ENCODE results near the gene TAF11L13.

The TAF11L13 gene

GRCh38 chr5:17679597-17680203 is 47.8 kb downstream of the TAF11L13 start:
- no peak overlapping the region for H3K27ac ChIP-seq (ENCODE audit: low read depth, low read length)
- H2AFZ ChIP-seq (ENCODE audit: low read length, unreplicated experiment) = no peak overlapping the region
- H3K4me1 ChIP-seq (ENCODE audit: control insufficient read depth, insufficient read depth, low read length, unreplicated experiment) = no peaks in the 10 kb centered on the region
- no peaks in the 10 kb centered on the region for H3K36me3 ChIP-seq (ENCODE audit: insufficient read depth, low read length)
- no peaks in the 10 kb centered on the region for H3K27me3 ChIP-seq (ENCODE audit: insufficient read depth, low read length)
- no peak overlapping the region for H3K4me3 ChIP-seq (ENCODE audit: low read depth, low read length)
- no peaks in the 10 kb centered on the region for H3K79me2 ChIP-seq (ENCODE audit: control insufficient read depth, insufficient read depth, low read length, unreplicated experiment)

GRCh38 chr5:17680737-17681136 is 48.8 kb downstream of the TAF11L13 start:
- H3K27ac ChIP-seq (ENCODE audit: low read depth, low read length) = no peak overlapping the region
- no peaks in the 10 kb centered on the region for H3K27me3 ChIP-seq (ENCODE audit: insufficient read depth, low read length)
- H2AFZ ChIP-seq (ENCODE audit: low read length, unreplicated experiment) = no peak overlapping the region

More at GRCh38 chr5:17680737-17681136, 48.8 kb downstream of the TAF11L13 start:
- no peaks in the 10 kb centered on the region for H3K79me2 ChIP-seq (ENCODE audit: control insufficient read depth, insufficient read depth, low read length, unreplicated experiment)
- H3K4me3 ChIP-seq (ENCODE audit: low read depth, low read length) = no peak overlapping the region
- H3K36me3 ChIP-seq (ENCODE audit: insufficient read depth, low read length) = no peaks in the 10 kb centered on the region
- no peaks in the 10 kb centered on the region for H3K4me1 ChIP-seq (ENCODE audit: control insufficient read depth, insufficient read depth, low read length, unreplicated experiment)

Data from ACC112 (cell line).